K562 (cell line): Measurements from ENCODE around the gene CDSN. TPM values are rescaled to one million over a fixed set of nuclear protein-coding genes. Genes with fewer than 3 reads are reported as not detected.

Source experiments
- ARID1B ChIP-seq: fragments of 450-650 bp; IDR thresholded peaks from 2 replicates; pipeline ENCODE4 v1.6.1; 2016; ENCODE audit warnings: antibody characterized with exemption, mild to moderate bottlenecking, inconsistent platforms
- CHAMP1 ChIP-seq: fragments of 450-650 bp; IDR thresholded peaks from 2 replicates; pipeline ENCODE4 v1.6.1; 2016; ENCODE audit warnings: mild to moderate bottlenecking
- HINFP ChIP-seq: fragments of 450-650 bp; conservative IDR thresholded peaks from 2 replicates; pipeline ENCODE4 v1.6.1; 2016; ENCODE audit warnings: missing genetic modification characterization, low read depth, mild to moderate bottlenecking, control low read depth, missing compliant biosample characterization
- NR4A1 ChIP-seq, 2 experiments: fragments of 250-450 bp in 1 of 2; fragments of 450-650 bp in 1 of 2; sonication (Bioruptor Pico) in 1 of 2; IDR thresholded peaks; 2 replicates each; pipeline versions ENCODE4 v1.4.0 to v1.6.1; 2016 to 2020; ENCODE audit warnings: mild to moderate bottlenecking in 2 of 2, missing compliant biosample characterization in 1 of 2, missing genetic modification characterization in 1 of 2, moderate library complexity in 1 of 2
- RBM34 ChIP-seq: fragments of 200-400 bp; formaldehyde crosslinking; IDR thresholded peaks from 2 replicates; pipeline ENCODE4 v1.6.1; 2018; ENCODE audit warnings: low read length, borderline replicate concordance; ENCODE audit not compliant: insufficient read depth
- UBTF ChIP-seq, 2 experiments: IDR thresholded peaks; 2 replicates each; pipeline ENCODE4 v1.6.1; 2012; ENCODE audit warnings: improper control_type of control experiment in 2 of 2, low read depth in 2 of 2, low read length in 2 of 2, borderline replicate concordance in 1 of 2
- polyA plus RNA-seq, 8 experiments: library from polyadenylated mRNA; depleted of rRNA in 4 of 8; stranded (reverse) in 5 of 8; unstranded in 3 of 8; fragments of >200 nt; fragmentation: Nextera tagmentation in 2 of 8; fragmentation: Illumina TruSeq in 1 of 8; extraction: Ambion mirVana in 2 of 8; extraction: Trizol in 1 of 8; gene quantifications; 2 replicates each; pipeline versions ENCODE4 v1.2.1 to v1.2.3, GENCODE V29; 2011 to 2014; ENCODE audit warnings: inconsistent platforms in 1 of 8, missing spikeins in 1 of 8
- total RNA-seq, 7 experiments: library from RNA; depleted of rRNA in 6 of 7; stranded (reverse); fragments of >200 nt in 6 of 7; fragmentation: Illumina TruSeq in 2 of 7; extraction: Trizol in 2 of 7; gene quantifications; 2 replicates each; pipeline versions ENCODE4 v1.2.1 to v1.2.3, GENCODE V29; 2011 to 2021; ENCODE audit warnings: low replicate concordance in 1 of 7
- TF ChIP-seq, protein P1 (sequence below): sonication (generic); formaldehyde crosslinking; IDR thresholded peaks from 2 replicates; pipeline ENCODE4 v1.8.0; 2023; ENCODE audit warnings: missing genetic modification reagents, mild to moderate bottlenecking, borderline replicate concordance
- TF ChIP-seq, protein P2 (sequence below): fragments of 450-650 bp; IDR thresholded peaks from 2 replicates; pipeline ENCODE4 v1.6.1; 2016; ENCODE audit warnings: low read depth, mild to moderate bottlenecking, moderate library complexity
- TF ChIP-seq, protein P3 (sequence below): fragments of 250-450 bp; sonication (Bioruptor Pico); IDR thresholded peaks from 2 replicates; pipeline ENCODE4 v1.9.0; 2021; ENCODE audit warnings: mild to moderate bottlenecking, inconsistent platforms

The CDSN gene
- total and polyA plus RNA-seq, 9 of the 15 experiments (the other 6 are each of a cell fraction or from before 2014, with no cell fraction given), result not detected

- TF ChIP-seq, protein P1, sequence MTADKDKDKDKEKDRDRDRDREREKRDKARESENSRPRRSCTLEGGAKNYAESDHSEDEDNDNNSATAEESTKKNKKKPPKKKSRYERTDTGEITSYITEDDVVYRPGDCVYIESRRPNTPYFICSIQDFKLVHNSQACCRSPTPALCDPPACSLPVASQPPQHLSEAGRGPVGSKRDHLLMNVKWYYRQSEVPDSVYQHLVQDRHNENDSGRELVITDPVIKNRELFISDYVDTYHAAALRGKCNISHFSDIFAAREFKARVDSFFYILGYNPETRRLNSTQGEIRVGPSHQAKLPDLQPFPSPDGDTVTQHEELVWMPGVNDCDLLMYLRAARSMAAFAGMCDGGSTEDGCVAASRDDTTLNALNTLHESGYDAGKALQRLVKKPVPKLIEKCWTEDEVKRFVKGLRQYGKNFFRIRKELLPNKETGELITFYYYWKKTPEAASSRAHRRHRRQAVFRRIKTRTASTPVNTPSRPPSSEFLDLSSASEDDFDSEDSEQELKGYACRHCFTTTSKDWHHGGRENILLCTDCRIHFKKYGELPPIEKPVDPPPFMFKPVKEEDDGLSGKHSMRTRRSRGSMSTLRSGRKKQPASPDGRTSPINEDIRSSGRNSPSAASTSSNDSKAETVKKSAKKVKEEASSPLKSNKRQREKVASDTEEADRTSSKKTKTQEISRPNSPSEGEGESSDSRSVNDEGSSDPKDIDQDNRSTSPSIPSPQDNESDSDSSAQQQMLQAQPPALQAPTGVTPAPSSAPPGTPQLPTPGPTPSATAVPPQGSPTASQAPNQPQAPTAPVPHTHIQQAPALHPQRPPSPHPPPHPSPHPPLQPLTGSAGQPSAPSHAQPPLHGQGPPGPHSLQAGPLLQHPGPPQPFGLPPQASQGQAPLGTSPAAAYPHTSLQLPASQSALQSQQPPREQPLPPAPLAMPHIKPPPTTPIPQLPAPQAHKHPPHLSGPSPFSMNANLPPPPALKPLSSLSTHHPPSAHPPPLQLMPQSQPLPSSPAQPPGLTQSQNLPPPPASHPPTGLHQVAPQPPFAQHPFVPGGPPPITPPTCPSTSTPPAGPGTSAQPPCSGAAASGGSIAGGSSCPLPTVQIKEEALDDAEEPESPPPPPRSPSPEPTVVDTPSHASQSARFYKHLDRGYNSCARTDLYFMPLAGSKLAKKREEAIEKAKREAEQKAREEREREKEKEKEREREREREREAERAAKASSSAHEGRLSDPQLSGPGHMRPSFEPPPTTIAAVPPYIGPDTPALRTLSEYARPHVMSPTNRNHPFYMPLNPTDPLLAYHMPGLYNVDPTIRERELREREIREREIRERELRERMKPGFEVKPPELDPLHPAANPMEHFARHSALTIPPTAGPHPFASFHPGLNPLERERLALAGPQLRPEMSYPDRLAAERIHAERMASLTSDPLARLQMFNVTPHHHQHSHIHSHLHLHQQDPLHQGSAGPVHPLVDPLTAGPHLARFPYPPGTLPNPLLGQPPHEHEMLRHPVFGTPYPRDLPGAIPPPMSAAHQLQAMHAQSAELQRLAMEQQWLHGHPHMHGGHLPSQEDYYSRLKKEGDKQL, result no peak
- TF ChIP-seq ARID1B (no peak), UBTF (IDR thresholded peaks at IDR 0.05; ENCODE audit: borderline replicate concordance in 1 of 2, low read depth in 2 of 2, low read length in 2 of 2) (peak in 1 of 2 experiments; percentile 12; a peak in 2 of 4 replicates), HINFP (no peak), RBM34 (no peak), CHAMP1 (no peak), NR4A1 (CRISPR knock-in tag; IDR thresholded peaks at IDR 0.05) (no peak), NR4A1 (tag; IDR thresholded peaks at IDR 0.05) (no peak)
- TF ChIP-seq, protein P2, sequence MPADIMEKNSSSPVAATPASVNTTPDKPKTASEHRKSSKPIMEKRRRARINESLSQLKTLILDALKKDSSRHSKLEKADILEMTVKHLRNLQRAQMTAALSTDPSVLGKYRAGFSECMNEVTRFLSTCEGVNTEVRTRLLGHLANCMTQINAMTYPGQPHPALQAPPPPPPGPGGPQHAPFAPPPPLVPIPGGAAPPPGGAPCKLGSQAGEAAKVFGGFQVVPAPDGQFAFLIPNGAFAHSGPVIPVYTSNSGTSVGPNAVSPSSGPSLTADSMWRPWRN, result no peak
- TF ChIP-seq, protein P3, sequence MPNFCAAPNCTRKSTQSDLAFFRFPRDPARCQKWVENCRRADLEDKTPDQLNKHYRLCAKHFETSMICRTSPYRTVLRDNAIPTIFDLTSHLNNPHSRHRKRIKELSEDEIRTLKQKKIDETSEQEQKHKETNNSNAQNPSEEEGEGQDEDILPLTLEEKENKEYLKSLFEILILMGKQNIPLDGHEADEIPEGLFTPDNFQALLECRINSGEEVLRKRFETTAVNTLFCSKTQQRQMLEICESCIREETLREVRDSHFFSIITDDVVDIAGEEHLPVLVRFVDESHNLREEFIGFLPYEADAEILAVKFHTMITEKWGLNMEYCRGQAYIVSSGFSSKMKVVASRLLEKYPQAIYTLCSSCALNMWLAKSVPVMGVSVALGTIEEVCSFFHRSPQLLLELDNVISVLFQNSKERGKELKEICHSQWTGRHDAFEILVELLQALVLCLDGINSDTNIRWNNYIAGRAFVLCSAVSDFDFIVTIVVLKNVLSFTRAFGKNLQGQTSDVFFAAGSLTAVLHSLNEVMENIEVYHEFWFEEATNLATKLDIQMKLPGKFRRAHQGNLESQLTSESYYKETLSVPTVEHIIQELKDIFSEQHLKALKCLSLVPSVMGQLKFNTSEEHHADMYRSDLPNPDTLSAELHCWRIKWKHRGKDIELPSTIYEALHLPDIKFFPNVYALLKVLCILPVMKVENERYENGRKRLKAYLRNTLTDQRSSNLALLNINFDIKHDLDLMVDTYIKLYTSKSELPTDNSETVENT (CRISPR knock-in tag), result no peak
Observed at GRCh38 chr6:31158140-31158862, 38.1 kb upstream of the CDSN start, which contains the start of gene TCF19 (continued).
